GM12864 (cell line): ENCODE measurements around the gene SLC44A5.

Source experiments
- DNase-seq: peaks from one replicate; pipeline ENCODE4 v3.0.0-alpha.2; 2011; ENCODE audit warnings: low read depth
- H3K4me3 ChIP-seq: 2 replicates; pipeline ENCODE4 v1.5.1; 2011; ENCODE audit warnings: mild to moderate bottlenecking, low read depth, low read length, control low read depth
- TF ChIP-seq, protein P1 (sequence below): IDR thresholded peaks from 2 replicates; pipeline ENCODE4 v1.5.1; 2011; ENCODE audit warnings: low read depth, mild to moderate bottlenecking, moderate library complexity, low read length, control low read depth, inconsistent platforms; ENCODE audit errors: missing control alignments

Gene SLC44A5

DNA sequence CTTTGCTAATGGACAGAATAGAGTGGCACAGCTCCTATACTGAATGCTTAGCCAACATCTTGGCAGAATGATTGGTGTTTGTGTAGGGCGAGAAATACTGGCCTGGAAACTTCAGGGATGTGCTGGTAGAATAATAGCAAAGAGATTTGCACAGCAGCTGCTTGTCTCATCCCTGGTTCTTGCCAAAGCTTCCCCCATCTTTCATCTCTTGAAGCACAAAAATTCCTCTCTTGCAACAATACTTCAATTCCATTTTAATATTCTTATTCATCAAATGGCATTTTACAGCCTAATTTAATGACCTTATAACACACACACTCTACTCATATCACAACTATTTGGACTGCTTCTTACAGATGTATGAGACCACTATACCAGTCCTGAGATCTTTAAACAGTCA, 439.0 kb downstream of the SLC44A5 start:
- DNase-seq: no peak
- TF ChIP-seq, protein P1, sequence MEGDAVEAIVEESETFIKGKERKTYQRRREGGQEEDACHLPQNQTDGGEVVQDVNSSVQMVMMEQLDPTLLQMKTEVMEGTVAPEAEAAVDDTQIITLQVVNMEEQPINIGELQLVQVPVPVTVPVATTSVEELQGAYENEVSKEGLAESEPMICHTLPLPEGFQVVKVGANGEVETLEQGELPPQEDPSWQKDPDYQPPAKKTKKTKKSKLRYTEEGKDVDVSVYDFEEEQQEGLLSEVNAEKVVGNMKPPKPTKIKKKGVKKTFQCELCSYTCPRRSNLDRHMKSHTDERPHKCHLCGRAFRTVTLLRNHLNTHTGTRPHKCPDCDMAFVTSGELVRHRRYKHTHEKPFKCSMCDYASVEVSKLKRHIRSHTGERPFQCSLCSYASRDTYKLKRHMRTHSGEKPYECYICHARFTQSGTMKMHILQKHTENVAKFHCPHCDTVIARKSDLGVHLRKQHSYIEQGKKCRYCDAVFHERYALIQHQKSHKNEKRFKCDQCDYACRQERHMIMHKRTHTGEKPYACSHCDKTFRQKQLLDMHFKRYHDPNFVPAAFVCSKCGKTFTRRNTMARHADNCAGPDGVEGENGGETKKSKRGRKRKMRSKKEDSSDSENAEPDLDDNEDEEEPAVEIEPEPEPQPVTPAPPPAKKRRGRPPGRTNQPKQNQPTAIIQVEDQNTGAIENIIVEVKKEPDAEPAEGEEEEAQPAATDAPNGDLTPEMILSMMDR: no peak
- H3K4me3 ChIP-seq: no peak overlapping the region

DNA sequence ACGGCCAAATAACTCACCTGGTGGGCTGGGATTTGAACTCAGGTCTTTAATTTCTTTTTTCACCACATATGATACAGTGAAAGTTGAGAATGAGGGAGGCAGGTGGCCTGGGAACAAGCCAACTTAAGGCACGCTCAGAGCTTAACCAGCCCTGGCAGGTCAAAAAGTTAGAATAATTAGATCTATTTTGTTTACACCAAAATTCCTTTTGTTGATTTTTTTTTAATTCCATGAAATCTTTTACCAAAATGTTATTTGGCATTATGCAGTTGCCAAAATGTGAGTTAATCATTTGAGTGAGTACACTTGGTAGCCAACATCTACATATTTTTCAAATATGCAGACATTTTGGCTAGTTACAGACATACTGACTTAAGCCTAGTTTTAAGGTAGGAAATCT, 439.9 kb downstream of the SLC44A5 start:
- TF ChIP-seq, protein P1: no peak
- no peak for DNase-seq
- H3K4me3 ChIP-seq: no peak overlapping the region

DNA sequence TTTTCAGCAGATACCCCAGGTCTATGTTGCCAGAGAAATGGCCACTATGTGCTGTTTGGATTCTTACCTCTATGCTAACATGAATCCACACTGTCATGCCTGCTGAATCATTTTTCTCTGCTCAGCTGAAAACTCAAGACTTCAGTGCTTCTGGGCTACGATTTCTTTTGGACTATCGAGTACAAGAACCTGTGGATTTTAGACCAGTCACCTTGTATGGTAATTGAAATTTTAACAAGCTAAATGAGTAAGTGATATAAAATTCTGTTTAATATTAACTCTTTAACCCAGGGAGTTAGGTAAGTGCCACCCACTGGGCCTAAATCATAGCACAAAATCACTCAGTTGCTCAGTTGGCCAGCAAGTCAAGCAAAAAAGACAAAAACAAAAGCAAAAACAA, 440.9 kb downstream of the SLC44A5 start:
- no peak overlapping the region for H3K4me3 ChIP-seq
- no peak for DNase-seq
- TF ChIP-seq, protein P1: no peak

DNA sequence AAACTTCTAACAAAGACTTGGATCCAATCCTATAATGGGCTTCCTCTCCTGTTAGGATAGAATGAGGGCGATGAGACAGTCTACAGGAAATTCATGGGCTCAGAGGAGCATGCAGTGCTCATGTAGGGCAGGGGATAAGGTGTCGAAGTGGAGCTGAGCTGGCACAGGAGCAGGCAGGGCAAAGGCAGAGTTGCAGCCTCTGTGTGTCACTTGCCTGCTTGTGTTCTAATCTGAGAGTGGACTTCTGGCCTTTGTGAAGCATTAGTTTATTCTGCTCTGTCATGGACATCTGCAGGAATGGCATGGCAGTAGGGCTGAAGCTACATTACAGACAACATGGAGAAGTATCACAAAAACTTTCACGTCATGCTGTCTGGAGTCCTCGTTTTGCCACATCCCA, 444.1 kb downstream of the SLC44A5 start:
- H3K4me3 ChIP-seq: no peak overlapping the region
- TF ChIP-seq, protein P1: no peak
- DNase-seq: no peak

DNA sequence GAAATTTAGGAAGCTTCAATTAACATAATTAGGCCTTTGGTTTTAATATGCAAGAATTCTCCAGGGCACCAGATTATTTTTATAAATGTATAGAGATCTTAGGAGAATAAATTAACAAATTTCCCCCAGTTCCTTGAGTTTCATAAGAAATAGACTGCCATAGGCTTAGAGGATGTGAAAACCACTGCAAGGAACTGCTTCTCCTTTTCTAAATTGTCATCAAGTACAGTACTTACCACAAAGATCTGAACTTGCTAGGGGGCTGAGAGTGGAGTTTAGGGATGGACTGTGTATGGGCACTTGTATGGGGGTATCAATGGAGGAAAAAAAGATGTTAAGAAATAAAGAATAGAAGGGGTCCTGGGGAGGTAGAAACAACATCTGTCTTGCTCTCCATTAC, 445.6 kb downstream of the SLC44A5 start:
- no peak overlapping the region for H3K4me3 ChIP-seq
- TF ChIP-seq, protein P1: no peak
- DNase-seq: no peak

DNA sequence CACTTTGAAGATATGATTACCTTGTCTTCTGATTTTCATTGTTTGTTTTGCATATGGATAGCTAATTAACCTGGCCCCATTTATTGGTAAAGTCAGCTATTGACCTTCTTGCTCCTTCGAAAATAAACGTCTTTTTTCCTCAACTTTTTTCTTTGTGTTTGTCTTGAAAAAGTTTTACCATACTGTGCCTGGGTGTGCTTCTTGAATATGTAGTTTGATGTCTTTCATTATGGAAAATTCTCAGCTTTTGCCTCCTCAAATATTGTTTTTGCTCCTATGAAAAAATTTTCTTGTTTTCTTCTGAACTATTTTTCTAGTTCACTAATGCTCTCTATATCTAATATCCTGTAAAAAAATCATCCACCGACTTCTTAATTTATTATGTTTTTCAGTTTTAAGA, 451.8 kb downstream of the SLC44A5 start:
- no peak for DNase-seq
- no peak overlapping the region for H3K4me3 ChIP-seq
- TF ChIP-seq, protein P1: no peak
